ENCODE results near the gene MLPH.

The MLPH gene

GRCh38 chr2:237503201-237503600 is 16.1 kb downstream of the MLPH start:
- DNase-seq, result no peak

- no peak for DNase-seq
Measured at GRCh38 chr2:237505188-237505939, 18.3 kb downstream of the MLPH start.

GRCh38 chr2:237507512-237507911 is 20.5 kb downstream of the MLPH start:
- DNase-seq, result no peak

- DNase-seq, result no peak
Measured at GRCh38 chr2:237508361-237508760, 21.3 kb downstream of the MLPH start.

- no peak for DNase-seq
Measured at GRCh38 chr2:237509151-237509550, 22.1 kb downstream of the MLPH start.

- no peak for DNase-seq
Measured at GRCh38 chr2:237509905-237510304, 22.9 kb downstream of the MLPH start.

GRCh38 chr2:237510502-237511217 is 23.6 kb downstream of the MLPH start:
- no peak for DNase-seq

GRCh38 chr2:237511433-237511832 is 24.4 kb downstream of the MLPH start:
- no peak for DNase-seq

GRCh38 chr2:237511885-237512405 is 24.9 kb downstream of the MLPH start:
- DNase-seq, result no peak

GRCh38 chr2:237512774-237513466 is 25.9 kb downstream of the MLPH start:
- peak; percentile 89 for DNase-seq

- DNase-seq, result no peak
Measured at GRCh38 chr2:237513693-237514092, 26.6 kb downstream of the MLPH start.

GRCh38 chr2:237514474-237515130 is 27.6 kb downstream of the MLPH start:
- no peak for DNase-seq

- no peak for DNase-seq
Measured at GRCh38 chr2:237515166-237515565, 28.1 kb downstream of the MLPH start.

- no peak for DNase-seq
Measured at GRCh38 chr2:237515621-237516275, 28.7 kb downstream of the MLPH start.

- no peak for DNase-seq
Measured at GRCh38 chr2:237517163-237517562, 30.1 kb downstream of the MLPH start.

- DNase-seq, result no peak
Measured at GRCh38 chr2:237517990-237518389, 30.9 kb downstream of the MLPH start.

- DNase-seq, result no peak
Measured at GRCh38 chr2:237519506-237520245, 32.6 kb downstream of the MLPH start.

GRCh38 chr2:237520290-237520689 is 33.2 kb downstream of the MLPH start:
- DNase-seq, result no peak

- DNase-seq, result no peak
Measured at GRCh38 chr2:237524631-237525030, 37.6 kb downstream of the MLPH start.

GRCh38 chr2:237525559-237526157 is 38.6 kb downstream of the MLPH start:
- DNase-seq, result no peak

GRCh38 chr2:237527233-237527632 is 40.2 kb downstream of the MLPH start:
- no peak for DNase-seq
